ENCODE data around the gene GOLGA6D.
A peak's percentile ranks its signal among the peaks of the same experiment; 100 is the strongest.
"Not testable (repeated sequence)": the region's sequence is repeated elsewhere in the genome, so short reads cannot be mapped to it uniquely, and the experiment has no call there.

Gene GOLGA6D

GRCh38 chr15:75333654-75334419 is 51.2 kb downstream of the GOLGA6D start:
- not testable (repeated sequence) for DNase-seq (ENCODE audit: low read depth in 2 of 2)

- no peak for DNase-seq (ENCODE audit: low read depth in 2 of 2)
These were observed 52.7 kb downstream of the GOLGA6D start for GRCh38 chr15:75335313-75335704.

GRCh38 chr15:75335705-75336355 is 53.2 kb downstream of the GOLGA6D start, which contains the start of gene COMMD4:
TSS of gene COMMD4 (plus strand) at chr15:75336063. CDS start at chr15:75336090, 27 bp downstream.
- DNase-seq (ENCODE audit: low read depth in 2 of 2), result peak; percentile 33 to 50

- no peak for DNase-seq (ENCODE audit: low read depth in 2 of 2)
These were observed 56.1 kb downstream of the GOLGA6D start for GRCh38 chr15:75338661-75339240.

- DNase-seq (ENCODE audit: low read depth in 2 of 2), result no peak
These were observed 57.1 kb downstream of the GOLGA6D start for GRCh38 chr15:75339531-75340240.

GRCh38 chr15:75342221-75342620 is 59.6 kb downstream of the GOLGA6D start:
- no peak for DNase-seq (ENCODE audit: low read depth in 2 of 2)

- not testable (repeated sequence) for DNase-seq (ENCODE audit: low read depth in 2 of 2)
These were observed 61.3 kb downstream of the GOLGA6D start for GRCh38 chr15:75343953-75344352.
